K562 (cell line): Measurements from ENCODE around the gene TTC8. TPM values are rescaled to one million over a fixed set of nuclear protein-coding genes. Genes with fewer than 3 reads are reported as not detected.

Source experiments
- ATAC-seq: fragments of 200-7000 bp; cut with Tn5 transposase; 3 replicates; pipeline ENCODE4 v1.9.1; 2020; ENCODE audit warnings: moderate library complexity
- BruUV-seq: library from RNA; stranded (reverse); fragments of 400-500 nt; replicated peaks from 2 replicates; lab custom pipeline; 2021; lab: Mats Ljungman, UMichigan
- CTCF ChIA-PET: fragments of 300-600 bp; formaldehyde crosslinking; extraction: SDS; loops from one replicate; lab custom pipeline; 2021; ENCODE audit warnings: low intra/inter-chr PET ratio; lab: Yijun Ruan, JAX
- POLR2A ChIA-PET: fragments of 300-600, 350-650 bp; sonication (Branson Sonifier 250); formaldehyde crosslinking; extraction: SDS; loops from one replicate; lab custom pipeline; 2021; ENCODE audit warnings: antibody characterized with exemption, inconsistent platforms; lab: Yijun Ruan, JAX
- DNase-seq, 4 experiments: peaks; one replicate each; pipeline versions ENCODE4 v3.0.0 to v3.0.0-alpha.2; 2011 to 2018; ENCODE audit warnings: low spot score in 3 of 4, mixed read lengths in 3 of 4; ENCODE audit errors: extremely low read depth in 1 of 4
- FAIRE-seq: peaks from 2 replicates; lab custom pipeline; 2011; peaks lifted over from hg19 to GRCh38; lab: Jason Lieb, UNC
- H2AFZ ChIP-seq: 2 replicates; pipeline ENCODE4 v1.6.0; 2011; ENCODE audit warnings: low read depth, low read length, control low read depth, inconsistent platforms
- H3K27ac ChIP-seq: fragments of 200-600 bp; 3 replicates; pipeline ENCODE4 v1.8.0; 2011; ENCODE audit warnings: low read depth, mild to moderate bottlenecking, control low read depth, inconsistent platforms, low read length, moderate library complexity, mixed read lengths; ENCODE audit errors: extremely low read depth
- H3K27me3 ChIP-seq, 2 experiments: fragments of 300-600 bp in 1 of 2; 2 replicates in 1 of 2; 3 replicates in 1 of 2; pipeline versions ENCODE4 v1.6.0 to v1.8.0; 2011; ENCODE audit warnings: inconsistent platforms in 2 of 2, low read length in 2 of 2, mild to moderate bottlenecking in 1 of 2, mixed read lengths in 1 of 2, moderate library complexity in 1 of 2; ENCODE audit not compliant: control insufficient read depth in 2 of 2, insufficient read depth in 2 of 2
- H3K36me3 ChIP-seq: fragments of 300-600 bp; 3 replicates; pipeline ENCODE4 v1.8.0; 2011; ENCODE audit warnings: mild to moderate bottlenecking, low read length, inconsistent platforms; ENCODE audit not compliant: control insufficient read depth, insufficient read depth
- H3K4me1 ChIP-seq, 2 experiments: fragments of 200-600 bp in 1 of 2; replicated peaks in 1 of 2; 2 replicates in 1 of 2; 3 replicates in 1 of 2; pipeline versions ENCODE4 v1.5.1 to v1.8.0; 2011; ENCODE audit warnings: inconsistent platforms in 2 of 2, low read length in 2 of 2, mild to moderate bottlenecking in 1 of 2, mixed read lengths in 1 of 2, moderate library complexity in 1 of 2; ENCODE audit not compliant: control insufficient read depth in 2 of 2, insufficient read depth in 2 of 2
- H3K4me2 ChIP-seq: 2 replicates; pipeline ENCODE4 v1.6.1; 2011; ENCODE audit warnings: low read length, control low read depth, inconsistent platforms, mixed read lengths; ENCODE audit not compliant: insufficient read depth
- H3K4me3 ChIP-seq: fragments of 200-600 bp; sonication (generic), shearing (Covaris generic); 2 replicates; pipeline ENCODE4 v1.5.1; 2016; ENCODE audit warnings: control low read depth, inconsistent platforms
- H3K79me2 ChIP-seq: fragments of 200-600 bp; 3 replicates; pipeline ENCODE4 v1.8.0; 2011; ENCODE audit warnings: low read length, inconsistent platforms; ENCODE audit not compliant: control insufficient read depth, insufficient read depth
- H3K9ac ChIP-seq, 2 experiments: 2 replicates each; pipeline versions ENCODE4 v1.6.0 to v1.6.1; 2011; ENCODE audit warnings: low read depth in 2 of 2, low read length in 2 of 2, control low read depth in 1 of 2, inconsistent platforms in 1 of 2, mild to moderate bottlenecking in 1 of 2, mixed read lengths in 1 of 2; ENCODE audit not compliant: insufficient read depth in 1 of 2
- H3K9me1 ChIP-seq: one replicate; pipeline ENCODE4 v1.6.0; 2011; ENCODE audit warnings: inconsistent platforms, mild to moderate bottlenecking, low read length, moderate library complexity; ENCODE audit not compliant: control insufficient read depth, insufficient read depth
- H3K9me3 ChIP-seq: replicated peaks from 2 replicates; pipeline ENCODE4 v1.5.1; 2011; ENCODE audit warnings: low read depth, low read length, inconsistent platforms; ENCODE audit not compliant: control insufficient read depth, insufficient read depth
- H4K20me1 ChIP-seq: replicated peaks from 2 replicates; pipeline ENCODE4 v1.6.1; 2011; ENCODE audit warnings: low read length, inconsistent platforms, mixed read lengths; ENCODE audit not compliant: control insufficient read depth, insufficient read depth
- ADNP ChIP-seq: fragments of 200-800 bp; sonication (Bioruptor generic); IDR thresholded peaks from 2 replicates; pipeline ENCODE4 v1.6.1; 2016; ENCODE audit warnings: missing genetic modification characterization, missing compliant biosample characterization
- ARHGAP35 ChIP-seq: fragments of 450-650 bp; IDR thresholded peaks from 2 replicates; pipeline ENCODE4 v1.6.1; 2018; ENCODE audit not compliant: partially characterized antibody
- ARID2 ChIP-seq: fragments of 450-650 bp; IDR thresholded peaks from 2 replicates; pipeline ENCODE4 v1.6.1; 2017; ENCODE audit warnings: antibody characterized with exemption, mild to moderate bottlenecking
- ATF7 ChIP-seq: fragments of 450-650 bp; IDR thresholded peaks from 2 replicates; pipeline ENCODE4 v1.7.1; 2014; ENCODE audit warnings: mild to moderate bottlenecking, moderate library complexity
- CBX3 ChIP-seq, 2 experiments: IDR thresholded peaks; 1 replicate in 1 of 2; 2 replicates in 1 of 2; pipeline ENCODE4 v1.6.1; 2012; ENCODE audit warnings: inconsistent platforms in 2 of 2, low read length in 2 of 2, borderline replicate concordance in 1 of 2, control low read depth in 1 of 2
- ILF3 ChIP-seq: fragments of 450-650 bp; IDR thresholded peaks from 2 replicates; pipeline ENCODE4 v1.6.1; 2018; ENCODE audit warnings: antibody characterized with exemption, mild to moderate bottlenecking, moderate library complexity, borderline replicate concordance
- MAFF ChIP-seq: IDR thresholded peaks from 2 replicates; pipeline ENCODE4 v1.6.1; 2012; ENCODE audit warnings: low read length, improper control_type of control experiment
- RAD21 ChIP-seq, 2 experiments: fragments of 250-450 bp in 1 of 2; fragments of 450-650 bp in 1 of 2; sonication (Bioruptor Pico) in 1 of 2; formaldehyde crosslinking in 1 of 2; IDR thresholded peaks in 1 of 2; conservative IDR thresholded peaks in 1 of 2; 2 replicates each; pipeline versions ENCODE4 v1.4.0 to v1.8.0; 2020 to 2022; ENCODE audit warnings: mild to moderate bottlenecking in 2 of 2, moderate library complexity in 1 of 2
- RREB1 ChIP-seq: fragments of 250-450 bp; sonication (Bioruptor Pico); IDR thresholded peaks from 2 replicates; pipeline ENCODE4 v1.4.0; 2020
- TAF15 ChIP-seq: fragments of 200-400 bp; formaldehyde crosslinking; IDR thresholded peaks from 2 replicates; pipeline ENCODE4 v1.6.1; 2017; ENCODE audit warnings: mild to moderate bottlenecking, low read depth, low read length, moderate library complexity
- TOE1 ChIP-seq, 2 experiments: fragments of 450-650 bp in 1 of 2; sonication (generic) in 1 of 2; formaldehyde crosslinking in 1 of 2; IDR thresholded peaks; 2 replicates each; pipeline versions ENCODE4 v1.7.1 to v1.8.0; 2016 to 2022; ENCODE audit warnings: borderline replicate concordance in 2 of 2, mild to moderate bottlenecking in 2 of 2, antibody characterized with exemption in 1 of 2, inconsistent platforms in 1 of 2, low read depth in 1 of 2, missing genetic modification reagents in 1 of 2, moderate library complexity in 1 of 2
- ZBTB17 ChIP-seq: fragments of 450-650 bp; formaldehyde crosslinking; IDR thresholded peaks from 2 replicates; pipeline ENCODE4 v1.4.0; 2020; ENCODE audit warnings: mild to moderate bottlenecking
- ZNF121 ChIP-seq: sonication (generic); formaldehyde crosslinking; conservative IDR thresholded peaks from 2 replicates; pipeline ENCODE4 v1.8.0; 2022; ENCODE audit warnings: missing genetic modification reagents
- ZNF184 ChIP-seq: sonication (generic); formaldehyde crosslinking; IDR thresholded peaks from 2 replicates; pipeline ENCODE4 v1.5.0; 2020; ENCODE audit warnings: missing genetic modification reagents
- ZNF41 ChIP-seq: fragments of 250-450 bp; sonication (Bioruptor Pico); conservative IDR thresholded peaks from 2 replicates; pipeline ENCODE4 v1.4.0; 2020; ENCODE audit warnings: mild to moderate bottlenecking
- ZNF436 ChIP-seq: fragments of 250-450, 450-650 bp; sonication (Bioruptor Pico); formaldehyde crosslinking; IDR thresholded peaks from 2 replicates; pipeline ENCODE4 v1.7.0; 2020; ENCODE audit warnings: mild to moderate bottlenecking
- ZNF740 ChIP-seq, 3 experiments: fragments of 200-800 bp in 1 of 3; sonication (Bioruptor generic) in 1 of 3; sonication (generic) in 1 of 3; formaldehyde crosslinking in 1 of 3; IDR thresholded peaks; 2 replicates each; pipeline versions ENCODE4 v1.6.1 to v1.8.0; 2016 to 2022; ENCODE audit warnings: mild to moderate bottlenecking in 2 of 3, missing compliant biosample characterization in 2 of 3, missing genetic modification characterization in 2 of 3, missing genetic modification reagents in 1 of 3
- WGBS: fragments of 100-300 bp; shearing (Covaris generic); methylation state at CpG from one replicate; pipeline ENCODE4 v1.1.6; 2016; ENCODE audit warnings: low coverage, mixed read lengths; ENCODE audit not compliant: insufficient coverage; ENCODE audit errors: missing lambda C conversion rate; 5-methylcytosine and 5-hydroxymethylcytosine counted together
- in situ Hi-C: fragments of 300-500 bp; cut with MboI; formaldehyde crosslinking; loops from 4 replicates; pipeline ENCODE4 v1.15.0; 2018; ENCODE audit warnings: inconsistent platforms, mixed read lengths
- intact Hi-C: fragments of 100-400 bp; cut with micrococcal nuclease; formaldehyde crosslinking; loops from 2 replicates; pipeline ENCODE4 v1.14.2; 2022
- polyA plus RNA-seq, 8 experiments: library from polyadenylated mRNA; depleted of rRNA in 4 of 8; stranded (reverse) in 5 of 8; unstranded in 3 of 8; fragments of >200 nt; fragmentation: Nextera tagmentation in 2 of 8; fragmentation: Illumina TruSeq in 1 of 8; extraction: Ambion mirVana in 2 of 8; extraction: Trizol in 1 of 8; gene quantifications; 2 replicates each; pipeline versions ENCODE4 v1.2.1 to v1.2.3, GENCODE V29; 2011 to 2014; ENCODE audit warnings: inconsistent platforms in 1 of 8, missing spikeins in 1 of 8
- total RNA-seq, 7 experiments: library from RNA; depleted of rRNA in 6 of 7; stranded (reverse); fragments of >200 nt in 6 of 7; fragmentation: Illumina TruSeq in 2 of 7; extraction: Trizol in 2 of 7; gene quantifications; 2 replicates each; pipeline versions ENCODE4 v1.2.1 to v1.2.3, GENCODE V29; 2011 to 2021; ENCODE audit warnings: low replicate concordance in 1 of 7

Gene TTC8
- total and polyA plus RNA-seq, 9 of the 15 experiments (the other 6 are each of a cell fraction or from before 2014, with no cell fraction given), result 7.3 to 22.7 (median 9.6) TPM

- CTCF ChIA-PET, result no interaction called here
- H3K4me1 ChIP-seq, result peaks cover 0 to 42% of the 10 kb centered on the region in 2 experiments; a peak in 3 of 5 replicates
- POLR2A ChIA-PET, result interaction anchor here (0.7 kb wide), 1 partner anchor 35 kb away, joined by 3 read pairs; no protein-coding TSS in a partner anchor
- no peak for ATAC-seq
- intact Hi-C loops (no loop called here), in situ Hi-C loops (no loop called here)
- H3K27me3 ChIP-seq, result no peaks in the 10 kb centered on the region
- no peak overlapping the region for H3K27ac ChIP-seq
- H3K9me3 ChIP-seq, result no peaks in the 10 kb centered on the region
- no peaks in the 10 kb centered on the region for H3K79me2 ChIP-seq
- H3K9ac ChIP-seq, result no peak overlapping the region
- no peaks in the 10 kb centered on the region for H4K20me1 ChIP-seq
- H3K36me3 ChIP-seq, result no peaks in the 10 kb centered on the region
- no peak overlapping the region for H3K4me3 ChIP-seq
- no peak for DNase-seq
- no peak for FAIRE-seq
- no peak overlapping the region for H3K4me2 ChIP-seq
- H3K9me1 ChIP-seq, result no peaks in the 10 kb centered on the region
- WGBS, result 45% methylated on average over 1 of the region's 1 CpG
- BruUV-seq, result no TSS peak
- peak overlapping the region; percentile 58; the same call in 1 of the 2 replicates for H2AFZ ChIP-seq
- TF ChIP-seq RAD21 (CRISPR knock-in tag; conservative IDR thresholded peaks at IDR 0.05 in 1 of 2, IDR thresholded peaks at IDR 0.05 in 1 of 2) (no peak), RREB1 (CRISPR knock-in tag) (no peak), MAFF (no peak), ADNP (tag) (no peak), ZBTB17 (CRISPR knock-in tag) (no peak), CBX3 (IDR thresholded peaks at IDR 0.05; ENCODE audit: borderline replicate concordance in 1 of 2, low read length in 2 of 2) (no peak), ARID2 (no peak), ZNF436 (CRISPR knock-in tag) (no peak), ZNF740 (CRISPR knock-in tag; IDR thresholded peaks at IDR 0.05) (no peak), ZNF740 (tag; IDR thresholded peaks at IDR 0.05) (no peak), TAF15 (no peak), TOE1 (IDR thresholded peaks at IDR 0.05; ENCODE audit: borderline replicate concordance) (no peak), TOE1 (CRISPR knock-in tag; IDR thresholded peaks at IDR 0.05; ENCODE audit: borderline replicate concordance, low read depth) (no peak), ATF7 (no peak), ARHGAP35 (no peak), ZNF41 (no peak), ILF3 (no peak), ZNF121 (CRISPR knock-in tag) (no peak), ZNF184 (CRISPR knock-in tag) (no peak)
These were observed 6.4 kb upstream of the TTC8 start for GRCh38 chr14:88818018-88818417.
